GM12872 (cell line): ENCODE measurements around the gene CCNL1.
A peak's percentile ranks its signal among the peaks of the same experiment; 100 is the strongest.

ENCODE experiments used
- CTCF ChIP-seq: IDR thresholded peaks from 3 replicates; pipeline ENCODE4 v1.5.1; 2011; ENCODE audit warnings: low read depth, mild to moderate bottlenecking, low read length, moderate library complexity; ENCODE audit not compliant: insufficient read depth

The CCNL1 gene

GRCh38 chr3:157162620-157163019 lies 2.7 kb upstream of the CCNL1 start:
- peak; percentile 56 for TF ChIP-seq CTCF

GRCh38 chr3:157160658-157161424 lies 894 bp upstream of the CCNL1 start:
- TF ChIP-seq CTCF = no peak

GRCh38 chr3:157159037-157159761 lies 748 bp downstream of the CCNL1 start:
- TF ChIP-seq CTCF = no peak

- TF ChIP-seq CTCF = no peak
Measured at GRCh38 chr3:157157836-157158235, 2.1 kb downstream of the CCNL1 start.

DNA sequence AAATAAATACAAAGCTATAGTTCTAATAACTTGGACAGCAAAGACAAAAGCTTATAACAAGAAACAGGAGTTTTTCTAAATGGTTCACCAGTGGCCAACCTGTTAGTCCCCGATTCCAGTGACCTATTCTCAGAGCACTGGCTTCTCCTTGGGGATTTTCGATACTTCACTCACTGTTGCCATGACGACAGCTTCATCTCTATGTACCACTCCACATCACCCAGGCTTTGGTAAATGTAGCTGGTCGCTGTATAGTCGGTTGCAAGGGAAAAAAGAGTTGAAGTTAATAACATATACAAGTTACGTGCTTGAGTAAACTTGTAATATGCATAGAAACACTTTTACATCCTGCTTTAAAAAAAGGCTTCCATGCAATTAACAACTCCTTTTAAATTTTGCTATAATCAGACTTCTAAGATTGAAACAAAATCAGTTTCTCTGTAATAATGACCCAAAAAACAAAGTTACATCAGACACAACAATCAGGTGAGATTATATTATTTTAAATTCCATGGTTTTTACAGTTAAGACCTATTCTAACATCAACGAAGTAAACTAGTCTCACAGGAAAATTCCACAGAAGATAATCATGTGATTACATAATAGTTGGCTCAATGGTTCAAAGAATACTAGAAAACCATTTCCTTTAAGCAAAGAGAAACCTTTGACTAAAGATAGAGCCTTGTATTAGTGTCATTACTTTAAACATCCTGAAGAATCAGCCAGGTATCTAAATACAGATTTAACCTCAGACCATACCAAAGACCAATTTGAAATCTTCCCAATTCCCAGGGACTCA lies 2.9 kb downstream of the CCNL1 start:
- TF ChIP-seq CTCF = no peak

- TF ChIP-seq CTCF = no peak
Measured at GRCh38 chr3:157155591-157155990, 4.4 kb downstream of the CCNL1 start.
